ENCODE results near the gene HMGXB4. TPM values are rescaled to one million over a fixed set of nuclear protein-coding genes. Genes with fewer than 3 reads are reported as not detected.

The HMGXB4 gene
- total and polyA plus RNA-seq, 2 donors: 8.8 to 9.5 TPM

GRCh38 chr22:35301372-35301874, 44.1 kb downstream of the HMGXB4 start:
- peaks cover 3 to 6% of the 10 kb centered on the region in 2 donors for H3K36me3 ChIP-seq (ENCODE audit: control insufficient read depth in 2 of 2, insufficient read depth in 2 of 2, low read length in 1 of 2)
- H3K27ac ChIP-seq (ENCODE audit: low read depth in 1 of 2, low read length in 1 of 2): peak overlapping the region; percentile 32 to 58
- 58% methylated on average over 17 of the region's 17 CpGs for WGBS
- no peak for DNase-seq (ENCODE audit: low read depth in 6 of 9, low spot score in 9 of 9)
- H3K27me3 ChIP-seq (ENCODE audit: control insufficient read depth in 2 of 2, insufficient read depth in 1 of 2, low read length in 1 of 2): no peaks in the 10 kb centered on the region
- no peaks in the 10 kb centered on the region for H3K9me3 ChIP-seq (ENCODE audit: control insufficient read depth in 2 of 2, insufficient read depth in 1 of 2, low read length in 1 of 2)
- no peak overlapping the region for H3K4me3 ChIP-seq (ENCODE audit: low read length in 2 of 2)
- peaks cover 17 to 24% of the 10 kb centered on the region in 2 donors for H3K4me1 ChIP-seq (ENCODE audit: control insufficient read depth in 2 of 2, insufficient read depth in 2 of 2, low read length in 2 of 2)

- DNase-seq (ENCODE audit: low read depth in 6 of 9, low spot score in 9 of 9): no peak
- peaks cover 0 to 6% of the 10 kb centered on the region in 2 donors for H3K36me3 ChIP-seq (ENCODE audit: control insufficient read depth in 2 of 2, insufficient read depth in 2 of 2, low read length in 1 of 2)
- H3K27ac ChIP-seq (ENCODE audit: low read depth in 1 of 2, low read length in 1 of 2): no peak overlapping the region
- WGBS: 96% methylated on average over 5 of the region's 5 CpGs
- no peaks in the 10 kb centered on the region for H3K9me3 ChIP-seq (ENCODE audit: control insufficient read depth in 2 of 2, insufficient read depth in 1 of 2, low read length in 1 of 2)
- H3K4me1 ChIP-seq (ENCODE audit: control insufficient read depth in 2 of 2, insufficient read depth in 2 of 2, low read length in 2 of 2): peaks cover 27 to 28% of the 10 kb centered on the region in 2 donors
- no peaks in the 10 kb centered on the region for H3K27me3 ChIP-seq (ENCODE audit: control insufficient read depth in 2 of 2, insufficient read depth in 1 of 2, low read length in 1 of 2)
- H3K4me3 ChIP-seq (ENCODE audit: low read length in 2 of 2): no peak overlapping the region
These were observed 45.8 kb downstream of the HMGXB4 start for GRCh38 chr22:35303029-35303624.

GRCh38 chr22:35305525-35306070, 48.3 kb downstream of the HMGXB4 start:
- Histone ChIP-seq H3K27me3 (ENCODE audit: control insufficient read depth in 2 of 2, insufficient read depth in 1 of 2, low read length in 1 of 2) (no peaks in the 10 kb centered on the region), H3K36me3 (ENCODE audit: control insufficient read depth in 2 of 2, insufficient read depth in 2 of 2, low read length in 1 of 2) (peaks cover 0 to 6% of the 10 kb centered on the region in 2 donors), H3K9me3 (ENCODE audit: control insufficient read depth in 2 of 2, insufficient read depth in 1 of 2, low read length in 1 of 2) (no peaks in the 10 kb centered on the region), H3K4me1 (ENCODE audit: control insufficient read depth in 2 of 2, insufficient read depth in 2 of 2, low read length in 2 of 2) (peaks cover 26 to 36% of the 10 kb centered on the region in 2 donors), H3K4me3 (ENCODE audit: low read length in 2 of 2) (no peak overlapping the region), H3K27ac (ENCODE audit: low read depth in 1 of 2, low read length in 1 of 2) (no peak overlapping the region)
- 99% methylated on average over 8 of the region's 8 CpGs for WGBS
- DNase-seq (ENCODE audit: low read depth in 6 of 9, low spot score in 9 of 9): no peak

- H3K9me3 ChIP-seq (ENCODE audit: control insufficient read depth in 2 of 2, insufficient read depth in 1 of 2, low read length in 1 of 2): no peaks in the 10 kb centered on the region
- peaks cover 0 to 6% of the 10 kb centered on the region in 2 donors for H3K36me3 ChIP-seq (ENCODE audit: control insufficient read depth in 2 of 2, insufficient read depth in 2 of 2, low read length in 1 of 2)
- peaks cover 17 to 37% of the 10 kb centered on the region in 2 donors for H3K4me1 ChIP-seq (ENCODE audit: control insufficient read depth in 2 of 2, insufficient read depth in 2 of 2, low read length in 2 of 2)
- H3K27me3 ChIP-seq (ENCODE audit: control insufficient read depth in 2 of 2, insufficient read depth in 1 of 2, low read length in 1 of 2): no peaks in the 10 kb centered on the region
- 57% methylated on average over 4 of the region's 4 CpGs for WGBS
- no peak overlapping the region for H3K4me3 ChIP-seq (ENCODE audit: low read length in 2 of 2)
- no peak overlapping the region for H3K27ac ChIP-seq (ENCODE audit: low read depth in 1 of 2, low read length in 1 of 2)
- DNase-seq (ENCODE audit: low read depth in 6 of 9, low spot score in 9 of 9): no peak
These were observed 49.2 kb downstream of the HMGXB4 start for GRCh38 chr22:35306350-35306967.

- Histone ChIP-seq H3K27ac (ENCODE audit: low read depth in 1 of 2, low read length in 1 of 2) (no peak overlapping the region), H3K27me3 (ENCODE audit: control insufficient read depth in 2 of 2, insufficient read depth in 1 of 2, low read length in 1 of 2) (no peaks in the 10 kb centered on the region), H3K4me1 (ENCODE audit: control insufficient read depth in 2 of 2, insufficient read depth in 2 of 2, low read length in 2 of 2) (peaks cover 20 to 43% of the 10 kb centered on the region in 2 donors), H3K9me3 (ENCODE audit: control insufficient read depth in 2 of 2, insufficient read depth in 1 of 2, low read length in 1 of 2) (no peaks in the 10 kb centered on the region), H3K36me3 (ENCODE audit: control insufficient read depth in 2 of 2, insufficient read depth in 2 of 2, low read length in 1 of 2) (peaks cover 0 to 6% of the 10 kb centered on the region in 2 donors), H3K4me3 (ENCODE audit: low read length in 2 of 2) (no peak overlapping the region)
- DNase-seq (ENCODE audit: low read depth in 6 of 9, low spot score in 9 of 9): no peak
- WGBS: 90% methylated on average over 9 of the region's 9 CpGs
These were observed 50.1 kb downstream of the HMGXB4 start for GRCh38 chr22:35307372-35307771.

- Histone ChIP-seq H3K4me3 (ENCODE audit: low read length in 2 of 2) (no peak overlapping the region), H3K36me3 (ENCODE audit: control insufficient read depth in 2 of 2, insufficient read depth in 2 of 2, low read length in 1 of 2) (peaks cover 0 to 4% of the 10 kb centered on the region in 2 donors), H3K27ac (ENCODE audit: low read depth in 1 of 2, low read length in 1 of 2) (no peak overlapping the region), H3K4me1 (ENCODE audit: control insufficient read depth in 2 of 2, insufficient read depth in 2 of 2, low read length in 2 of 2) (peaks cover 23 to 48% of the 10 kb centered on the region in 2 donors), H3K9me3 (ENCODE audit: control insufficient read depth in 2 of 2, insufficient read depth in 1 of 2, low read length in 1 of 2) (no peaks in the 10 kb centered on the region), H3K27me3 (ENCODE audit: control insufficient read depth in 2 of 2, insufficient read depth in 1 of 2, low read length in 1 of 2) (no peaks in the 10 kb centered on the region)
- no peak for DNase-seq (ENCODE audit: low read depth in 6 of 9, low spot score in 9 of 9)
- 92% methylated on average over 7 of the region's 7 CpGs for WGBS
These were observed 50.6 kb downstream of the HMGXB4 start for GRCh38 chr22:35307892-35308291.

GRCh38 chr22:35308480-35309021, 51.3 kb downstream of the HMGXB4 start:
- DNase-seq (ENCODE audit: low read depth in 6 of 9, low spot score in 9 of 9): peak in 2 of 9 donors; percentile 21 to 66
- WGBS: 15% methylated on average over 6 of the region's 6 CpGs
- Histone ChIP-seq H3K27me3 (ENCODE audit: control insufficient read depth in 2 of 2, insufficient read depth in 1 of 2, low read length in 1 of 2) (no peaks in the 10 kb centered on the region), H3K36me3 (ENCODE audit: control insufficient read depth in 2 of 2, insufficient read depth in 2 of 2, low read length in 1 of 2) (no peaks in the 10 kb centered on the region), H3K4me3 (ENCODE audit: low read length in 2 of 2) (no peak overlapping the region), H3K27ac (ENCODE audit: low read depth in 1 of 2, low read length in 1 of 2) (peak overlapping the region; percentile 23 to 66), H3K4me1 (ENCODE audit: control insufficient read depth in 2 of 2, insufficient read depth in 2 of 2, low read length in 2 of 2) (peaks cover 23 to 53% of the 10 kb centered on the region in 2 donors), H3K9me3 (ENCODE audit: control insufficient read depth in 2 of 2, insufficient read depth in 1 of 2, low read length in 1 of 2) (no peaks in the 10 kb centered on the region)

- Histone ChIP-seq H3K4me3 (ENCODE audit: low read length in 2 of 2) (no peak overlapping the region), H3K4me1 (ENCODE audit: control insufficient read depth in 2 of 2, insufficient read depth in 2 of 2, low read length in 2 of 2) (peaks cover 23 to 65% of the 10 kb centered on the region in 2 donors), H3K9me3 (ENCODE audit: control insufficient read depth in 2 of 2, insufficient read depth in 1 of 2, low read length in 1 of 2) (no peaks in the 10 kb centered on the region), H3K36me3 (ENCODE audit: control insufficient read depth in 2 of 2, insufficient read depth in 2 of 2, low read length in 1 of 2) (no peaks in the 10 kb centered on the region), H3K27ac (ENCODE audit: low read depth in 1 of 2, low read length in 1 of 2) (no peak overlapping the region), H3K27me3 (ENCODE audit: control insufficient read depth in 2 of 2, insufficient read depth in 1 of 2, low read length in 1 of 2) (no peaks in the 10 kb centered on the region)
- WGBS: 82% methylated on average over 18 of the region's 18 CpGs
- no peak for DNase-seq (ENCODE audit: low read depth in 6 of 9, low spot score in 9 of 9)
These were observed 53.6 kb downstream of the HMGXB4 start for GRCh38 chr22:35310556-35311550.
